ENCODE measurements around the gene NLRX1. TPM values are rescaled to one million over a fixed set of nuclear protein-coding genes. Genes with fewer than 3 reads are reported as not detected.

NLRX1 gene
- total RNA-seq, 1 experiment from 2014 or later: 25.2 TPM

Other genes starting within 250 kb of the NLRX1 start
- 234 TPM for gene BCL9L, start 242.8 kb upstream of the NLRX1 start, total RNA-seq (2021; ENCODE audit: unreplicated experiment)
- gene UPK2, start 212.4 kb upstream of the NLRX1 start, total RNA-seq (2021; ENCODE audit: unreplicated experiment): 0.92 TPM
- not detected for gene FOXR1, start 197.0 kb upstream of the NLRX1 start, total RNA-seq (2021; ENCODE audit: unreplicated experiment)
- gene CENATAC, start 170.6 kb upstream of the NLRX1 start, total RNA-seq (2021; ENCODE audit: unreplicated experiment): 45.4 TPM
- 1,083 TPM for gene RPS25, start 150.4 kb upstream of the NLRX1 start, total RNA-seq (2021; ENCODE audit: unreplicated experiment)
- gene TRAPPC4, start 150.0 kb upstream of the NLRX1 start, total RNA-seq (2021; ENCODE audit: unreplicated experiment): 78.9 TPM
- 33.2 TPM for gene SLC37A4, start 137.8 kb upstream of the NLRX1 start, total RNA-seq (2021; ENCODE audit: unreplicated experiment)
- 268 TPM for gene HYOU1, start 111.5 kb upstream of the NLRX1 start, total RNA-seq (2021; ENCODE audit: unreplicated experiment)
- 28.2 TPM for gene VPS11, start 100.9 kb upstream of the NLRX1 start, total RNA-seq (2021; ENCODE audit: unreplicated experiment)
- 61.6 TPM for gene HMBS, start 83.8 kb upstream of the NLRX1 start, total RNA-seq (2021; ENCODE audit: unreplicated experiment)
- gene DPAGT1, start 66.9 kb upstream of the NLRX1 start, total RNA-seq (2021; ENCODE audit: unreplicated experiment): 72.1 TPM
- gene C2CD2L, start 61.4 kb upstream of the NLRX1 start, total RNA-seq (2021; ENCODE audit: unreplicated experiment): 10.1 TPM
- 52.7 TPM for gene HINFP, start 47.1 kb upstream of the NLRX1 start, total RNA-seq (2021; ENCODE audit: unreplicated experiment)
- 0.39 TPM for gene ABCG4, start 19.7 kb upstream of the NLRX1 start, total RNA-seq (2021; ENCODE audit: unreplicated experiment)
- 0.23 TPM for gene NHERF4, start 16.8 kb downstream of the NLRX1 start, total RNA-seq (2021; ENCODE audit: unreplicated experiment)
- gene CBL, start 37.6 kb downstream of the NLRX1 start, total RNA-seq (2021; ENCODE audit: unreplicated experiment): 69.9 TPM
- gene MCAM, start 148.4 kb downstream of the NLRX1 start, total RNA-seq (2021; ENCODE audit: unreplicated experiment): 27.2 TPM
- gene RNF26, start 165.8 kb downstream of the NLRX1 start, total RNA-seq (2021; ENCODE audit: unreplicated experiment): 69.0 TPM
- gene C1QTNF5, start 172.2 kb downstream of the NLRX1 start, total RNA-seq (2021; ENCODE audit: unreplicated experiment): not detected
- not detected for gene MFRP, start 178.0 kb downstream of the NLRX1 start, total RNA-seq (2021; ENCODE audit: unreplicated experiment)
- 3.1 TPM for gene USP2, start 213.0 kb downstream of the NLRX1 start, total RNA-seq (2021; ENCODE audit: unreplicated experiment)

All from Panc1 (cell line).